Activated CD8-positive, alpha-beta memory T cell treated with anti-CD3 and anti-CD28 coated beads for 24 hours (primary cell): ENCODE measurements around the gene GUK1.

Experiments used
- DNase-seq: peaks from one replicate; pipeline ENCODE4 v3.0.0-alpha.2; 2020

The GUK1 gene

DNA sequence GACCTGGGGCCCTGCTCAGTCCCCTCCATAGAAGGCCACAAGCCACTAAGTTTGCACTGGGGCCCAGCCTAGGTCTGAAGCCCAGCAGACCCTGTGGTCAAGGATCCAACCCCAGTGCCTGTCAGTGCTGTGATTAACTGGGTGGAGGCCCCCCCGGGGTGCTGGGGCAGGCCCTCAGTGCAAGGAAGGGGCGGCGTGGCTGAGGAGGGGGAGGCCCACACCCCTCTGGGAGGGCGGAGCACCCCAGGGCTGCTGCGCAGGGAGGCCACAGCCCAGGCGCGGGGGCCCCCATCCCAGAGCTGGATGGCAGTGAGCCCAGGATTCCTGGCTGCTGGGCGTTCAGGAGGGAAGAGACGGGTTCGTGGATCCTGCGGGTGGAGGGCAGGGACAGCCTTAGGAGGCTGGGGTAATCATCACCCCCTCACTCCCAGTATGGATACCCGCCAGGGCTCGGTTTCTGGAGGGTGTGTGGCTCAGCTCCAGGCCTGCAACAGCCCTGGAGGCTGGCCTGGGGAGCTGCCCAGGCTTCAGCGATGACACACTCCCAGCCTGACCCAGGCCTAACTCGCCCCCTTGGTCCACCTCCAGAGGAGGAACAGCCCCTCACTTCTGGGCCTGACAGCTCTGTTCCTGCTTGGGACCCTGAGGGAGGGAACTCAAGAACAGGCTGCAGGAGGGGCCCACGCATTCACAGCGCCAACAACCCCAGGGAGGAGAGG, 10.5 kb downstream of the GUK1 start:
- no peak for DNase-seq

GRCh38 chr1:228151180-228151925, 11.3 kb downstream of the GUK1 start:
- no peak for DNase-seq

DNA sequence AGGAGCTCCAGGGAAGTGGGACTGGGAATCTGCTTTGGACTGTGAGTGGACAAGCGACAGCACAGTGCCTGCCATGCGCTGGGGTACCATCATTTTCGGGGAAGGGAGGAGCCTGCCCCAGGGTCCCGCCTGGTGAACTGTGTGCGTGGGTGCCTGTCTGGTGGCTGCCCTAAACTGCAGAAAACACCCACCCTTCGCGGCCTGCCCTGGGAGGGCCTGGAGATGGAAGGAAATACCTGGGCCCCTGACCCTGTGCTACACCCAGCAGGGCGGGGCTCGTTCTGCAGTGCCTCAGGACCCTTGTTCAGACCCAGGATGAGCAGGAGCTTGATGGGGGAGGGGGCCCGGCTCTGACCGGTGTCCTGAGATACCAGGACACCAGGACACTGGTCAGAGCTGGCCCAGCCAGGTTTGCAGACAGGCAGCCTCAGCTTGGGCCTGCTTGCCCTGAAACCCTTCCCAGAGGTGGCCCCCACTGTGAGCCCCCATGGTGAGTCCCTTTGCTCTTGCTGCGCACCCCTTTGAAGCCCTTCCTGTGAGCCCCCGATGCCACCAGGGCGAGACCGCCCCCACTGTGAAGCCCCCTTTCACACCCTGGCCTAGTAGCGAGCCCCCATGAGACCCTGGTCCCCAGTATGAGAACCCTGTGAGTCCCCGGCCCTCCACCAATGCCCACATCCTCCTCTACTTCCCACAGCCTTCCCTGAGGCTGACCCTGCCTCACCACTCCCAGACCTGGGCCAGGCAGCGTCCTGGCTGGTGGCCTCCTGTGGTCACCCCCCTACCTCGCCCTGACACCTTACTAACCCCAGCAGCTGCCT, 12.2 kb downstream of the GUK1 start:
- no peak for DNase-seq

- no peak for DNase-seq
Observed at GRCh38 chr1:228152918-228153258, 12.8 kb downstream of the GUK1 start.

DNA sequence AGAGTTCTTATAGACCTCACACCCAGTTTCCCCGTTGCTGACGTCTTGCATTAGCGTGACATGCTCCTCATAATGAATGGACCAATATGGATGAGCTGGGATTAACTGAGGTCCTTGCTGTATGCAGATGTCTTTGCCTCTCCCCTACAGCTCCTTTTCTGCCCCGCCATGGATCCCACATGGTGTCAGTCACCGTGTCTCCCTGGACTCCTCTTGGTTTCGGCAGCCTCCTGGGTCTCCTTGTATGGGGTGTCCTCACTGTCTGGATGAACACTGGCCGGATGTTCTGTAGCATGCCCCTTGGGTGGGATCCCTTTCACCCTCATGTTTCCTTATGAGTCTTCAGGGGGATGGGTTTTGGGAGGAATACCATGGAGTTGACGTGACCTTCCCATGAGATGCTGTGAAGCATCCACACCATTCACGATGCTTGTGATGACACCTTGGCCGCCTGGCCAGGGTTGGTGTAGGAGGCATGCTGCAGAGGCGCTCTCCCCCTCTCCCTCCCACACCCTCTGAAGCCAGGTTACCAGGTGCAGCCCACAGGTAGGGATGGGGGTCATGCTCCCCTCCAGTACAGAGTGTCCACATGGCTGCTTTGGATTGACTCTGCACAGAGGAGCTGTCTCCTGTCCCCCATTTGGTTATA, 14.1 kb downstream of the GUK1 start:
- no peak for DNase-seq

DNA sequence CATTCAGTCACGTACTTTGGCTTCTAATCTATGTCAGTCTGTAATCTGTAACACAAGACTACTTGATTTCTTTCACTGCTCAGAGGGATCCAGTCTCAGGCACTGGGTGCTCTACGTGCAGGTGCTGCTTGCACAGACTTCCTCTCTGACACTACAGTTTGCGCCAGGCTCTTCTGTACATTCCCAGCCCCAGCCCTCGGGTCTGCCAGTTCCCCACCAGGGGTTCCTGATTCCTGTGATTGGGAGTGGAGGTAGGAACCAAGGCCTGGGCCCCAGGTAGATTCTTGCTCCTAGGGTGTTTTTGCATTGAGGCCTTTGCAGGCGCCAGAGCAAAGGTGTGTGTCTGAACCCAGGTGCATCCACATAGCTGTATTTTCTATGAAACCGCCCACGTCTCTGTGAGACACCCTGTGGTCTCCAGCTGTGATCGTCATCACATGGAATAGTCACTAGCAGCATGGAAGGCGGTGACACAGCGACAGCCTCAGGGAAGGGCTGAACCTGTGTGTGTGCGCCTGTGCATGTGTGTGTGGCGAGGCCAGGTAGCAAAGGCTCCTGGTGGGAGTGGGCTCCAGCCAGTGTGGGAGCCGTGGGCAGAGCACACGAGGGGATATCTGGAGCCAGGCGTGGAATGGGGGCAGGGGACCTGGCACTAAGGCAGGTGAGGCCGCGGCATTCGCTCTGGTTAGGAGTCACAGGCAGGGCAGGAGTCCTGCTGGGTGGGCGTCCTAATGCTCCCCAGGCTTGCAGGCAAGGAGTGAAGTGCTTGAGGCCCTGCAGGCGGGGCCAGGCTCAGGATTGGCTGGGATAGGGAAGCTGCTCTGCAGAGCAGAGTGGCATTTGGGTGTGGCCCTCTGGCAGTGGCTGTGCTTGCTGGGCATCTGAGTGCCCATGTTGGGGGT, 14.8 kb downstream of the GUK1 start:
- DNase-seq, result no peak

- no peak for DNase-seq
Observed at GRCh38 chr1:228155596-228156514, 15.8 kb downstream of the GUK1 start.

DNA sequence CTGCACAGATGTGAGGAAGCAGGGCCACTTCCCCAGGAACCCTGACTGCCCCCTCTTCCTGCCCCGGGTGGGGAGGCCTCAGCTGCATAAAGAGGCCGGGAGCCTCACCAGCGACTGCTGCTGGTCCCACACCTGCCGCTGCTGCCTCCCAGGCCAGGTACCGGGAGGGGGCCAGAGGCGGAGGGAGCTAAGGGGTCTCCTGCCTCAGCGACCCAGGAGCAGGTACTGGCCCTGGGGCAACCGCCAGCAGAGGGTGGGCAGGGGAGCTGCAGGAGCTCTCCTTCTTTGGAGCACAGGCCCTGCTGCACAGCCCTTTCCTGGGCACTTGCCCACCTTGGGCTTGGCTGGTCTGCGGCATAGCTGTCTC, 16.4 kb downstream of the GUK1 start:
- DNase-seq, result no peak

DNA sequence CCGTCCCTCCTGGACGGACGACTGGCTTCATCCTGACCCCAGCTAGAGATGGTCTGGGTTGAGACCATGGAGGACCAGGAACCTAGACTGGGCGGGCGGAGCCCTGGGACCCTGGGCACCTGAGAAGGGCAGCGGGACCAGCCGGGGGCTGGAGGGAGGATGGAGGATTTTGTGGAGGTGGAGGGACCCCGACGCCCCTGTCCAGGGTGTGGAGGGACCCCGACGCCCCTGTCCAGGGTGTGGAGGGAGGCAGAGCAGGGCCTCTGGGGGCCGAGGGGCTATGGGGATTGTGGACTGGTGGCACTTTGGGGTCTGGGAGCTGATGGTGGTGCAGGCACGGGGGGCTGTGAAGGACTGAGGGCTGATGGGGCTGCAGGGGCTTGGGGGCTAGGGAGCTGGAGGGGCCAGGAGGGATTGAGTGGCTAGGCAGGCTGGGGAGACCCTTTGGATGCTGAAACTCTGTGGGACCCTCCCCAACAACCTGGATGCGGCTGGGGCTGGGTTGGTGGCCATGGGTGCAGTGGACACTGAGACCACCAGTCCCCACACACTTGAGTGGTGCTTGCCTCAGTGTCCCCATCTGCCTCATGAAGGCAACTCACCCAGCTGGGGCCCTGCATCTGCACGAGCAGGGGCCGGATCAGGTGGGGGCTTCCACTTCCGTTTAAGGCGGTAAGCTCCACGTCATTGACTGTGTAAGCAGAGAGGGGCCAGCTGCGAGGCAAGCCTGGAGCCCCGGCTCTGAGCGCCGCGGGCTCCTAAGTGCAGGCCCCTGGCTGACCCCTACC, 17.1 kb downstream of the GUK1 start:
- no peak for DNase-seq

DNA sequence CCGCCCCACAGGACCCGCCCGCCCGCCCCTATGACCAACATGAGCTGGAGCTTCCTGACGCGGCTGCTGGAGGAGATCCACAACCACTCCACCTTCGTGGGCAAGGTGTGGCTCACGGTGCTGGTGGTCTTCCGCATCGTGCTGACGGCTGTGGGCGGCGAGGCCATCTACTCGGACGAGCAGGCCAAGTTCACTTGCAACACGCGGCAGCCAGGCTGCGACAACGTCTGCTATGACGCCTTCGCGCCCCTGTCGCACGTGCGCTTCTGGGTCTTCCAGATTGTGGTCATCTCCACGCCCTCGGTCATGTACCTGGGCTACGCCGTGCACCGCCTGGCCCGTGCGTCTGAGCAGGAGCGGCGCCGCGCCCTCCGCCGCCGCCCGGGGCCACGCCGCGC, 17.6 kb downstream of the GUK1 start:
- DNase-seq, result no peak

- DNase-seq, result no peak
Observed at GRCh38 chr1:228158151-228159007, 18.3 kb downstream of the GUK1 start.

DNA sequence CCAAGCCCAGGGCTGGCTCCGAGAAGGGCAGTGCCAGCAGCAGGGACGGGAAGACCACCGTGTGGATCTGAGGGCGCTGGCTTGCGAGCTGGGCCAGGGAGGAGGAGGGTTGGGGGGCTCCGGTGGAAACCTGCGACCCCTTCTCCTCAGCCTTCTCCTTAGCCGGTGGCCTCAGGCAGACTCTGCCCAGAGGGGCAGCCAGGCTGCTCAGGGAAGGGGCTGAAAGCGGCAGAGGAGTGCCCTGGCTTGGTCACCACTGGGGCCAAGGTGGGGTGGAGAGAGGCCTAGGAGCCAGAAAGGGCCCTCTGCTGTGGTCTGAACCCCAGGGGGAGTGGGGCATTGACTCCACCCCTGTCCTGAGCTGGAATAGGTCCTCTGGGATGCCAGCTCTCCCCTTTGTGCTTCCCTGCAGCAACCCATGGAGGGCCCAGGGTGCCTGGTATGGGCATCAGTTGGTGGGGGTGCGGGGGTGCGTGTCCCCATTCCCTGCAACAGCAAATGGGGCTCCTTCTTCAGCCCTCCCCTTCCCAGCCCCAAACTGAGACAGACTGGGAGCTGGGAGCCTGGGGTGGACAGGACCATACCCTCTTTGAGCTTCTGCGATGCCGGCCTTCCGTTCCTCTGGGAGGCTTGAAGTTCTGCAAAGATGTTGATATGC, 19.1 kb downstream of the GUK1 start:
- DNase-seq, result no peak

GRCh38 chr1:228160201-228160761, 20.2 kb downstream of the GUK1 start:
- no peak for DNase-seq

- no peak for DNase-seq
Observed at GRCh38 chr1:228161362-228161761, 21.3 kb downstream of the GUK1 start.

- no peak for DNase-seq
Observed at GRCh38 chr1:228161866-228162265, 21.8 kb downstream of the GUK1 start.

DNA sequence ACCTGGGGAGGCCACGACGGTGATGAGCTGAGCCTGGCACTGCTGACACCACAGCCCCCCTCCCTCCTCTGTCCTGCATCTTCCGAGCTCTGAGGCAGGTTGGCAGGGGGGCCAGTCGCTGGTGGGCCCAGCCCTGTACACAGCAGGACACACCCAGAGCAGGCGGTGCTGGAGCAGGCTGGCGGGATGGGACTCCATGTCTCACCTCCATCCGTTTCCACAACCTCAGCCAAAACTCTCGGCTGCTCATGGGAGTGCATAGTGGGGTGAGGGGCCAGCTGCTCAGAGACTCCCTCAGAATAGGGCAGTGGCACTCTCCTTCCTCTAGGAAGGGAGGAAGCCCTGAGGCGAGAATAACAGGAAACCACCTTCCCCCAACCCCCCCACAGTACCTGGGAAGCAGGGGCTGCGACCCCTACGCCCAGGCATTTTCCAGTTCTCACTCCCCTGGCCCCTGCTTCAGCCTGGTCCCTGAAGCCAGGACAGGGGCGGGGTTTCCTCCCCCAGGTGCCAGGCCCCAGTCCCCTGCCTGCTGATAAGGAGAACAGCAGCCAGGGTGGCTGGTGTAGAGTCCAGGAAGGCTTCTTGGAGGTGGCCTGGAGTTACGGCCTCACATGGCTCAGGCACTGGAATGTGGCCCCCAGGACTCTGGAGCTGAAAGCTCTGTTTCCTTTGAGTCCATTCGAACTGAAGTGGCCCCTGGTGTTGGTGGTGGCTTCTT, 22.4 kb downstream of the GUK1 start:
- DNase-seq, result no peak

- no peak for DNase-seq
Observed at GRCh38 chr1:228163007-228163753, 23.1 kb downstream of the GUK1 start.
